ENCODE data around the gene STXBP6. TPM values are rescaled to one million over a fixed set of nuclear protein-coding genes. Genes with fewer than 3 reads are reported as not detected.

The STXBP6 gene
- total and polyA plus RNA-seq, 2 donors (not counting 3 experiments of a cell fraction or from before 2014, with no cell fraction given): 0.06 TPM; not detected in 1

- DNase-seq (ENCODE audit: low read depth, low spot score) (no peak), FAIRE-seq (no peak)
- POLR2A ChIA-PET: no interaction called here
- no peak overlapping the region for H2AFZ ChIP-seq (ENCODE audit: low read depth, low read length)
- no peak overlapping the region for H3K27ac ChIP-seq (ENCODE audit: insufficient read depth, low read depth, low read length)
- CTCF ChIA-PET: interaction anchor here (1.4 kb wide), 1 partner anchor 598 kb away, joined by 4 read pairs; no protein-coding TSS in a partner anchor
- peaks cover 2 to 4% of the 10 kb centered on the region in 2 experiments for H3K27me3 ChIP-seq (ENCODE audit: control insufficient read depth in 2 of 2, insufficient read depth in 2 of 2, low read length in 2 of 2)
- no peak overlapping the region for H3K4me3 ChIP-seq (replicated peaks in 1 of 3; ENCODE audit: insufficient read depth in 1 of 3, low read depth in 1 of 3, low read length in 3 of 3)
- no peaks in the 10 kb centered on the region for H3K4me1 ChIP-seq (ENCODE audit: control insufficient read depth, extremely low read depth, insufficient read depth, low read length)
- no peaks in the 10 kb centered on the region for H3K9me1 ChIP-seq (replicated peaks; ENCODE audit: control insufficient read depth, extremely low read depth, insufficient read depth, low read length)
- H3K4me2 ChIP-seq (ENCODE audit: insufficient read depth, low read length): no peak overlapping the region
- no peaks in the 10 kb centered on the region for H3K36me3 ChIP-seq (ENCODE audit: control insufficient read depth in 2 of 2, extremely low read depth in 1 of 2, insufficient read depth in 2 of 2, low read length in 2 of 2)
- no peaks in the 10 kb centered on the region for H3K9me3 ChIP-seq (replicated peaks; ENCODE audit: control insufficient read depth, insufficient read depth, low read length)
- TF ChIP-seq POLR2A (IDR thresholded peaks at IDR 0.05; ENCODE audit: low read depth, low read length): no peak
- no peak for TF ChIP-seq JUN (IDR thresholded peaks at IDR 0.05; ENCODE audit: borderline replicate concordance, insufficient read depth, insufficient read length, low read depth)
- TF ChIP-seq, protein P1, sequence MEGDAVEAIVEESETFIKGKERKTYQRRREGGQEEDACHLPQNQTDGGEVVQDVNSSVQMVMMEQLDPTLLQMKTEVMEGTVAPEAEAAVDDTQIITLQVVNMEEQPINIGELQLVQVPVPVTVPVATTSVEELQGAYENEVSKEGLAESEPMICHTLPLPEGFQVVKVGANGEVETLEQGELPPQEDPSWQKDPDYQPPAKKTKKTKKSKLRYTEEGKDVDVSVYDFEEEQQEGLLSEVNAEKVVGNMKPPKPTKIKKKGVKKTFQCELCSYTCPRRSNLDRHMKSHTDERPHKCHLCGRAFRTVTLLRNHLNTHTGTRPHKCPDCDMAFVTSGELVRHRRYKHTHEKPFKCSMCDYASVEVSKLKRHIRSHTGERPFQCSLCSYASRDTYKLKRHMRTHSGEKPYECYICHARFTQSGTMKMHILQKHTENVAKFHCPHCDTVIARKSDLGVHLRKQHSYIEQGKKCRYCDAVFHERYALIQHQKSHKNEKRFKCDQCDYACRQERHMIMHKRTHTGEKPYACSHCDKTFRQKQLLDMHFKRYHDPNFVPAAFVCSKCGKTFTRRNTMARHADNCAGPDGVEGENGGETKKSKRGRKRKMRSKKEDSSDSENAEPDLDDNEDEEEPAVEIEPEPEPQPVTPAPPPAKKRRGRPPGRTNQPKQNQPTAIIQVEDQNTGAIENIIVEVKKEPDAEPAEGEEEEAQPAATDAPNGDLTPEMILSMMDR (IDR thresholded peaks at IDR 0.05; ENCODE audit: extremely low read depth in 1 of 2, insufficient read depth in 1 of 2, low read depth in 1 of 2, low read length in 2 of 2): no peak
- TF ChIP-seq GATA2 (IDR thresholded peaks at IDR 0.05; ENCODE audit: insufficient read depth, insufficient read length, low read depth, low read length): no peak
- no peak for TF ChIP-seq FOS (IDR thresholded peaks at IDR 0.05; ENCODE audit: borderline replicate concordance, insufficient read depth, low read length)
- no peaks in the 10 kb centered on the region for H3K79me2 ChIP-seq (ENCODE audit: control insufficient read depth, insufficient read depth, low read length)
- intact Hi-C loops (cut with micrococcal nuclease) (no loop called here), dilution Hi-C loops (cut with MboI; ENCODE audit: extremely low pct_ligation_motif_present, low sequenced_read_pairs) (no loop called here)
- BruUV-seq (replicated peaks): no TSS peak
- H3K9ac ChIP-seq (replicated peaks; ENCODE audit: extremely low read depth, insufficient read depth, low read length): no peak overlapping the region
- no peaks in the 10 kb centered on the region for H4K20me1 ChIP-seq (replicated peaks; ENCODE audit: control insufficient read depth, extremely low read depth, insufficient read depth, low read length)
Observed at GRCh38 chr14:24808412-24808811, 241.5 kb downstream of the STXBP6 start.

Measured in endothelial cell of umbilical vein (primary cell).